Endothelial cell of umbilical vein (primary cell): Measurements from ENCODE around the gene CUBN. TPM values are rescaled to one million over a fixed set of nuclear protein-coding genes. Genes with fewer than 3 reads are reported as not detected.

ENCODE experiments used
- BruUV-seq: library from RNA; stranded (reverse); fragments of 400-500 nt; replicated peaks from 2 replicates; lab custom pipeline; 2021; lab: Mats Ljungman, UMichigan
- CTCF ChIA-PET: fragments of 300-600, 350-600 bp; sonication (Branson Sonifier 250); formaldehyde crosslinking; loops from one replicate; lab custom pipeline; 2021; ENCODE audit warnings: antibody characterized with exemption, inconsistent platforms; lab: Charles Lee
- POLR2A ChIA-PET: fragments of 300-600, 350-600 bp; sonication (Branson Sonifier 250); formaldehyde crosslinking; loops from one replicate; lab custom pipeline; 2021; ENCODE audit warnings: antibody characterized with exemption, inconsistent platforms; lab: Charles Lee
- DNase-seq: peaks from one replicate; pipeline ENCODE4 v3.0.0-alpha.2; 2011; ENCODE audit warnings: low read depth, low spot score
- FAIRE-seq: peaks from 2 replicates; lab custom pipeline; 2011; peaks lifted over from hg19 to GRCh38; lab: Jason Lieb, UNC
- H2AFZ ChIP-seq: 2 replicates; pipeline ENCODE4 v1.6.0; 2012; ENCODE audit warnings: low read depth, low read length, control low read depth, inconsistent platforms
- H3K27ac ChIP-seq: 2 replicates; pipeline ENCODE4 v1.5.1; 2011; ENCODE audit warnings: low read depth, mild to moderate bottlenecking, control low read depth, low read length, moderate library complexity; ENCODE audit not compliant: insufficient read depth
- H3K27me3 ChIP-seq, 2 experiments: 2 replicates each; pipeline versions ENCODE4 v1.6.0 to v1.6.1; 2011; ENCODE audit warnings: low read length in 2 of 2, mixed read lengths in 1 of 2; ENCODE audit not compliant: control insufficient read depth in 2 of 2, insufficient read depth in 2 of 2
- H3K36me3 ChIP-seq, 2 experiments: 2 replicates in 1 of 2; 3 replicates in 1 of 2; pipeline ENCODE4 v1.5.1; 2011; ENCODE audit warnings: low read length in 2 of 2, mild to moderate bottlenecking in 1 of 2, moderate library complexity in 1 of 2; ENCODE audit not compliant: control insufficient read depth in 2 of 2, insufficient read depth in 2 of 2; ENCODE audit errors: extremely low read depth in 1 of 2
- H3K4me1 ChIP-seq: 3 replicates; pipeline ENCODE4 v1.5.1; 2011; ENCODE audit warnings: mild to moderate bottlenecking, low read length; ENCODE audit not compliant: control insufficient read depth, insufficient read depth; ENCODE audit errors: extremely low read depth
- H3K4me2 ChIP-seq: 2 replicates; pipeline ENCODE4 v1.6.1; 2011; ENCODE audit warnings: low read length, control low read depth, mixed read lengths; ENCODE audit not compliant: insufficient read depth
- H3K4me3 ChIP-seq, 3 experiments: fragments of 200-600 bp in 1 of 3; sonication (generic), shearing (Covaris generic) in 1 of 3; replicated peaks in 1 of 3; 2 replicates each; pipeline ENCODE4 v1.5.1; 2011 to 2016; ENCODE audit warnings: control low read depth in 3 of 3, low read length in 3 of 3, mild to moderate bottlenecking in 2 of 3, inconsistent platforms in 1 of 3, low read depth in 1 of 3, moderate library complexity in 1 of 3; ENCODE audit not compliant: insufficient read depth in 1 of 3
- H3K79me2 ChIP-seq: 2 replicates; pipeline ENCODE4 v1.6.0; 2012; ENCODE audit warnings: low read length, inconsistent platforms; ENCODE audit not compliant: control insufficient read depth, insufficient read depth
- H3K9ac ChIP-seq: replicated peaks from 2 replicates; pipeline ENCODE3; 2011; ENCODE audit warnings: low read length, control low read depth; ENCODE audit not compliant: insufficient read depth; ENCODE audit errors: extremely low read depth
- H3K9me1 ChIP-seq: replicated peaks from 3 replicates; pipeline ENCODE4 v1.6.0; 2011; ENCODE audit warnings: mild to moderate bottlenecking, low read length; ENCODE audit not compliant: control insufficient read depth, insufficient read depth; ENCODE audit errors: extremely low read depth
- H3K9me3 ChIP-seq: replicated peaks from 2 replicates; pipeline ENCODE4 v1.5.1; 2012; ENCODE audit warnings: low read length, inconsistent platforms; ENCODE audit not compliant: control insufficient read depth, insufficient read depth
- H4K20me1 ChIP-seq: replicated peaks from 2 replicates; pipeline ENCODE3; 2011; ENCODE audit warnings: mild to moderate bottlenecking, low read length; ENCODE audit not compliant: control insufficient read depth, insufficient read depth; ENCODE audit errors: extremely low read depth
- EZH2 ChIP-seq: IDR thresholded peaks from 2 replicates; pipeline ENCODE4 v1.6.1; 2012; ENCODE audit warnings: borderline replicate concordance, low read depth, mild to moderate bottlenecking, moderate library complexity, low read length, inconsistent platforms; ENCODE audit not compliant: severe bottlenecking
- GATA2 ChIP-seq: IDR thresholded peaks from 2 replicates; pipeline ENCODE4 v1.7.0; 2011; ENCODE audit warnings: low read depth, mild to moderate bottlenecking, moderate library complexity, mixed read lengths, low read length; ENCODE audit not compliant: insufficient read length, insufficient read depth
- MYC ChIP-seq: IDR thresholded peaks from one replicate; pipeline ENCODE4 v1.6.1; 2011; ENCODE audit warnings: mild to moderate bottlenecking, low read depth, low read length
- POLR2A ChIP-seq: IDR thresholded peaks from 2 replicates; pipeline ENCODE4 v1.6.1; 2012; ENCODE audit warnings: low read depth, mild to moderate bottlenecking, control low read depth, low read length
- dilution Hi-C: fragments of 300-500 bp; cut with MboI; formaldehyde crosslinking; loops from one replicate; pipeline ENCODE4 v1.15.0; 2019; ENCODE audit warnings: low sequenced_read_pairs; ENCODE audit not compliant: extremely low pct_ligation_motif_present
- intact Hi-C: fragments of 100-400 bp; cut with micrococcal nuclease; formaldehyde crosslinking; loops from one replicate; pipeline ENCODE4 v1.10.0; 2022
- polyA plus RNA-seq, 4 experiments: library from polyadenylated mRNA; depleted of rRNA in 3 of 4; stranded (reverse) in 3 of 4; unstranded in 1 of 4; fragments of >200 nt; gene quantifications; 2 replicates each; pipeline versions ENCODE4 v1.2.1 to v1.2.3, GENCODE V29; 2011 to 2012; ENCODE audit warnings: missing spikeins in 1 of 4
- total RNA-seq: library from RNA; stranded (reverse); gene quantifications from 2 replicates; pipeline ENCODE4 v1.2.3, GENCODE V29; 2021
- TF ChIP-seq, protein P1 (sequence below), 2 donors: IDR thresholded peaks; 1 replicate in 1 of 2; 2 replicates in 1 of 2; pipeline ENCODE4 v1.5.1; 2011; ENCODE audit warnings: low read length in 2 of 2, mild to moderate bottlenecking in 2 of 2, moderate library complexity in 2 of 2, control low read depth in 1 of 2, inconsistent platforms in 1 of 2, low read depth in 1 of 2; ENCODE audit not compliant: insufficient read depth in 1 of 2; ENCODE audit errors: extremely low read depth in 1 of 2

Gene CUBN
- total and polyA plus RNA-seq, 2 donors (not counting 3 experiments of a cell fraction or from before 2014, with no cell fraction given), result 2.7 to 4.6 TPM

DNA sequence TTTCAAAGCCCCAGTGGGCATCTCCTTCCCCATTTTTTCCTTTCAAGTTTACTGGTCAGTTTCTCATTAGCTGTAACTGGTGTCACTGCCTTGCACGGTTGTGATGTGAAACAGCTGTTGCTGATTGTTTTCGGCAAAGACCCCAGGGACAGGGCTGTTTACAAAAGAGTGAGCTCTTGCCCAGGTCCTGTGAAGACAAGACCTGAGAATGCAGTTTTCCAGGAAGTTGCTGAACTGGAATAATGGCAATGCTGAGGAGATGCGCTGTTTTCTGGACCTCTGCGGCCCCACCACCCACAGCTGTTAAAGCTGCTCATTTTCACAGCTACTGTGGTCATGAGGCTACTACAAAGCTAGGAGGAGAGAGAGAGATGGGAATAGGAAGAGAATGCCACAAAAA is 195.8 kb downstream of the CUBN start:
- ChIA-PET POLR2A (no interaction called here), CTCF (no interaction called here)
- H3K27me3 ChIP-seq, result no peaks in the 10 kb centered on the region
- dilution Hi-C loops, result no loop called here
- H3K9me1 ChIP-seq, result no peaks in the 10 kb centered on the region
- no peaks in the 10 kb centered on the region for H3K4me1 ChIP-seq
- H3K9me3 ChIP-seq, result no peaks in the 10 kb centered on the region
- intact Hi-C loops, result no loop called here
- H3K4me2 ChIP-seq, result no peak overlapping the region
- H3K36me3 ChIP-seq, result no peaks in the 10 kb centered on the region
- no peaks in the 10 kb centered on the region for H4K20me1 ChIP-seq
- H3K9ac ChIP-seq, result no peak overlapping the region
- DNase-seq (no peak), FAIRE-seq (no peak)
- H3K4me3 ChIP-seq, result no peak overlapping the region
- H3K79me2 ChIP-seq, result no peaks in the 10 kb centered on the region
- TF ChIP-seq GATA2, result no peak
- TF ChIP-seq POLR2A, result no peak
- TF ChIP-seq, protein P1, sequence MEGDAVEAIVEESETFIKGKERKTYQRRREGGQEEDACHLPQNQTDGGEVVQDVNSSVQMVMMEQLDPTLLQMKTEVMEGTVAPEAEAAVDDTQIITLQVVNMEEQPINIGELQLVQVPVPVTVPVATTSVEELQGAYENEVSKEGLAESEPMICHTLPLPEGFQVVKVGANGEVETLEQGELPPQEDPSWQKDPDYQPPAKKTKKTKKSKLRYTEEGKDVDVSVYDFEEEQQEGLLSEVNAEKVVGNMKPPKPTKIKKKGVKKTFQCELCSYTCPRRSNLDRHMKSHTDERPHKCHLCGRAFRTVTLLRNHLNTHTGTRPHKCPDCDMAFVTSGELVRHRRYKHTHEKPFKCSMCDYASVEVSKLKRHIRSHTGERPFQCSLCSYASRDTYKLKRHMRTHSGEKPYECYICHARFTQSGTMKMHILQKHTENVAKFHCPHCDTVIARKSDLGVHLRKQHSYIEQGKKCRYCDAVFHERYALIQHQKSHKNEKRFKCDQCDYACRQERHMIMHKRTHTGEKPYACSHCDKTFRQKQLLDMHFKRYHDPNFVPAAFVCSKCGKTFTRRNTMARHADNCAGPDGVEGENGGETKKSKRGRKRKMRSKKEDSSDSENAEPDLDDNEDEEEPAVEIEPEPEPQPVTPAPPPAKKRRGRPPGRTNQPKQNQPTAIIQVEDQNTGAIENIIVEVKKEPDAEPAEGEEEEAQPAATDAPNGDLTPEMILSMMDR (IDR thresholded peaks at IDR 0.05; ENCODE audit: extremely low read depth in 1 of 2, insufficient read depth in 1 of 2, low read depth in 1 of 2, low read length in 2 of 2), result no peak
- TF ChIP-seq EZH2, result no peak
- no peak overlapping the region for H2AFZ ChIP-seq
- no peak overlapping the region for H3K27ac ChIP-seq
- BruUV-seq, result no TSS peak

DNA sequence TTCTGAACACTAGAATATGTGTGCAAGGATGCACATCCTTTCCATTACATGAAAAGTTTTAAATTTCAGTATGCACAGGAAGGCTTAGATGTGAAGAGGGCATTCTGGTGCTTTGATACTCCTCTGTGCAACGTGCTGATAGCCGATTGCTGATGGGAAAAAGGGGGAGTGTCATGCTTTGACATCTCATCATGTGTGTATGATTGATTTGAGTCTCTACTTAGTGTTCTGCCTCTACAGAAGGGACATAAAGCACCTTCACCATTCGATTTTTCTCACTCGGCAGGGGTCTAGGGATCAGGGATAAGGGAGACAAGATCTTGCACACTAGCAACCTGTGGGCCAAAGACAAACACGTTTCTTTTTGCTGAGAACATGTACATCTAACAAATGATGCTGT is 197.7 kb downstream of the CUBN start:
- Histone ChIP-seq H3K27ac (no peak overlapping the region), H3K4me3 (no peak overlapping the region), H3K9ac (no peak overlapping the region), H2AFZ (no peak overlapping the region), H3K79me2 (no peaks in the 10 kb centered on the region), H3K36me3 (no peaks in the 10 kb centered on the region), H3K9me3 (no peaks in the 10 kb centered on the region), H3K4me1 (no peaks in the 10 kb centered on the region), H4K20me1 (no peaks in the 10 kb centered on the region), H3K27me3 (no peaks in the 10 kb centered on the region), H3K9me1 (no peaks in the 10 kb centered on the region), H3K4me2 (no peak overlapping the region)
- TF ChIP-seq MYC, result no peak
- DNase-seq, result no peak
- CTCF ChIA-PET, result no interaction called here
- BruUV-seq, result no TSS peak
- intact Hi-C loops (no loop called here), dilution Hi-C loops (no loop called here)
- no peak for FAIRE-seq
- POLR2A ChIA-PET, result no interaction called here
